Measurements from ENCODE around the gene ZNF254.

DNA sequence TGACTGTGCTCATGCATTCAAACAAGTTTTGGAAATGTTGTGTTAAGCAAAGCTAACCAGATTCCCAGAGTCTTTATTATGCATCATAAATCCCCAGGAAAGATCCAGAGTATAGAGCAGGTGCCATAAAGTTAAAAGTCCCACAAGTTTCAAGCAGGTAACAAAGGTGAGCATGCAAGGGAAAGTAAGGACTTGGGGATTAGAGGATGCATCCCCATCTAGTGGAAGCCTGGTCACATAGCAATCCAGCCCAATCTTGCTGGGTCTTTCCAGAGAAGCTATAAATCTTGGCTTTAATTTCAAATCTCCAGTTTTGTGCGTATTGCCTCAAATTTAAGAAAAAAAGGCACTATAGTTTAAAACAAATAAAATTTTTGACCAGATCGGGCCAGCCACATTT lies 72.7 kb downstream of the ZNF254 start:
- TF ChIP-seq CTCF (IDR thresholded peaks at IDR 0.05), result peak in 2 of 6 experiments; percentile 12 to 36
- TF ChIP-seq POLR2A (IDR thresholded peaks at IDR 0.05), result no peak

All from esophagus squamous epithelium (tissue), 4 donors.